Neural crest cell (in vitro differentiated cells): Measurements from ENCODE around the gene ABCG2. TPM values are rescaled to one million over a fixed set of nuclear protein-coding genes. Genes with fewer than 3 reads are reported as not detected.

ENCODE experiments used
- DNase-seq: peaks from one replicate; pipeline ENCODE4 v3.0.0; 2021; ENCODE audit warnings: low read depth, mixed read lengths, low spot score
- H3K27ac Mint-ChIP-seq: one replicate; pipeline ENCODE4 v1.8.0; 2021; ENCODE audit warnings: mild to moderate bottlenecking, mixed read lengths; ENCODE audit not compliant: unreplicated experiment
- H3K27me3 Mint-ChIP-seq: 2 replicates; pipeline ENCODE4 v1.8.0; 2021; ENCODE audit warnings: low read depth, mild to moderate bottlenecking, mixed read lengths
- H3K36me3 Mint-ChIP-seq: 2 replicates; pipeline ENCODE4 v1.8.0; 2021; ENCODE audit warnings: low read depth, mild to moderate bottlenecking, mixed read lengths
- H3K4me1 Mint-ChIP-seq: 2 replicates; pipeline ENCODE4 v1.8.0; 2021; ENCODE audit warnings: mixed read lengths
- H3K4me3 Mint-ChIP-seq: one replicate; pipeline ENCODE4 v1.8.0; 2021; ENCODE audit warnings: mild to moderate bottlenecking, mixed read lengths
- H3K9me3 Mint-ChIP-seq: 2 replicates; pipeline ENCODE4 v1.8.0; 2021; ENCODE audit warnings: mixed read lengths
- total RNA-seq: library from RNA; stranded (reverse); gene quantifications from 2 replicates; pipeline ENCODE4 v1.2.1, GENCODE V29; 2021
- TF ChIP-seq, protein P1 (sequence below): fragments of 200-600 bp; sonication (generic); conservative IDR thresholded peaks from 2 replicates; pipeline ENCODE4 v1.5.0; 2021; ENCODE audit warnings: antibody characterized with exemption, mild to moderate bottlenecking

Gene ABCG2
- total RNA-seq, 1 donor from 2014 or later: 5.1 TPM

DNA sequence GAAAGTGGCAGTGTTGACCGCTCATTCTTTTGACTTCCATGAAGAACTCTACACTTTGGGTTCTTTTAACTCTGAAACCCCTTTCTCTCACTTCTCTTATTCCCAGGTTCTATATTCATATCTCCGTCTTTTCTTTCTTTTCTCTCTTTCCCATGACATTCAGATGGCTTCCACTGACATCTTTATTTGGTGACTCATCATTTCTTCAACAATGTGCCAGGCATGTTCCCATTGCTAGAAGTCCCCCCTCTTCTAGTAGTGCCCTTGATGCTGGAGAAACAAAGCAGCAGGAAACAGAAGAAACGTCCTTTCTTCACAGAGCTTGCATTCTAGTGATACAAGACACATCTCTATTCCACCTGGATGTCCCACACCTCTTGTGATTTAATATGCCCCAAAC is 117.7 kb downstream of the ABCG2 start:
- H3K27me3 Mint-ChIP-seq: no peaks in the 10 kb centered on the region
- H3K9me3 Mint-ChIP-seq: no peaks in the 10 kb centered on the region
- peaks cover 20% of the 10 kb centered on the region for H3K36me3 Mint-ChIP-seq
- DNase-seq: no peak
- TF ChIP-seq, protein P1, sequence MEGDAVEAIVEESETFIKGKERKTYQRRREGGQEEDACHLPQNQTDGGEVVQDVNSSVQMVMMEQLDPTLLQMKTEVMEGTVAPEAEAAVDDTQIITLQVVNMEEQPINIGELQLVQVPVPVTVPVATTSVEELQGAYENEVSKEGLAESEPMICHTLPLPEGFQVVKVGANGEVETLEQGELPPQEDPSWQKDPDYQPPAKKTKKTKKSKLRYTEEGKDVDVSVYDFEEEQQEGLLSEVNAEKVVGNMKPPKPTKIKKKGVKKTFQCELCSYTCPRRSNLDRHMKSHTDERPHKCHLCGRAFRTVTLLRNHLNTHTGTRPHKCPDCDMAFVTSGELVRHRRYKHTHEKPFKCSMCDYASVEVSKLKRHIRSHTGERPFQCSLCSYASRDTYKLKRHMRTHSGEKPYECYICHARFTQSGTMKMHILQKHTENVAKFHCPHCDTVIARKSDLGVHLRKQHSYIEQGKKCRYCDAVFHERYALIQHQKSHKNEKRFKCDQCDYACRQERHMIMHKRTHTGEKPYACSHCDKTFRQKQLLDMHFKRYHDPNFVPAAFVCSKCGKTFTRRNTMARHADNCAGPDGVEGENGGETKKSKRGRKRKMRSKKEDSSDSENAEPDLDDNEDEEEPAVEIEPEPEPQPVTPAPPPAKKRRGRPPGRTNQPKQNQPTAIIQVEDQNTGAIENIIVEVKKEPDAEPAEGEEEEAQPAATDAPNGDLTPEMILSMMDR: no peak
- no peak overlapping the region for H3K27ac Mint-ChIP-seq
- H3K4me3 Mint-ChIP-seq: no peak overlapping the region
- no peaks in the 10 kb centered on the region for H3K4me1 Mint-ChIP-seq

Other genes starting within 250 kb of the ABCG2 start
- gene SPP1, start 182.9 kb downstream of the ABCG2 start, total RNA-seq: 14.2 and 23.5 TPM in 2 replicates
- 37.3 and 37.9 TPM in 2 replicates for gene PKD2, start 151.0 kb downstream of the ABCG2 start, total RNA-seq
- 17.6 TPM in 2 replicates for gene PPM1K, start 125.9 kb upstream of the ABCG2 start, total RNA-seq
- gene HERC6, start 220.2 kb upstream of the ABCG2 start, total RNA-seq: 0.59 and 0.93 TPM in 2 replicates